ENCODE results near the gene EPHA10. TPM values are rescaled to one million over a fixed set of nuclear protein-coding genes. Genes with fewer than 3 reads are reported as not detected.
"Not testable (repeated sequence)": the region's sequence is repeated elsewhere in the genome, so short reads cannot be mapped to it uniquely, and the experiment has no call there.

The EPHA10 gene
- total and polyA plus RNA-seq, 3 donors from 2014 or later: 55.3 to 71.7 (median 64.2) TPM

DNA sequence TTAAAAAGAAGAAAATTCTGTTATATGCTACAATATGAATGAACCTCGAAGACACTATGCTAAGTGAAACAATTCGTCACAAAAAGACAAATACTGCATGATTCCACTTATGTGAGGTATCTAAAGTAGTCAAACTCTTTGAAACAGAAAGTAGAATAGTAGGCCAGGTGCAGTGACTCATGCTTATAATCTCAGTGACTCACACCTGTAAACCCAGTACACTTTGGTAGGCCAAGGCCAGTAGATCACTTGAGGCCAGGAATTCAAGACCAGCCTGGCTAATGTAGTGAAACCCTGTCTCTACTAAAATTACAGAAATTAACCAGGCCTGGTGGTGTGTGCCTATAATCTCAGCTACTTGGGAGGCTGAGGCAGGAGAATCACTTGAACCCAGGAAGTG, 25.7 kb downstream of the EPHA10 start:
- no peaks in the 10 kb centered on the region for H3K27me3 ChIP-seq
- DNase-seq: no peak
- H3K4me3 ChIP-seq: no peak overlapping the region
- intact Hi-C loops (cut with DNase I; ENCODE audit: low total_unique reads): no loop called here
- H3K36me3 ChIP-seq (ENCODE audit: low read depth, missing control alignments): no peaks in the 10 kb centered on the region
- H3K4me1 ChIP-seq: no peaks in the 10 kb centered on the region
- H3K27ac ChIP-seq: no peak overlapping the region
- H3K9me3 ChIP-seq: no peaks in the 10 kb centered on the region
- 92 to 94% methylated on average over 2 of the region's 2 CpGs for WGBS, 2 donors
- TF ChIP-seq, protein P1, sequence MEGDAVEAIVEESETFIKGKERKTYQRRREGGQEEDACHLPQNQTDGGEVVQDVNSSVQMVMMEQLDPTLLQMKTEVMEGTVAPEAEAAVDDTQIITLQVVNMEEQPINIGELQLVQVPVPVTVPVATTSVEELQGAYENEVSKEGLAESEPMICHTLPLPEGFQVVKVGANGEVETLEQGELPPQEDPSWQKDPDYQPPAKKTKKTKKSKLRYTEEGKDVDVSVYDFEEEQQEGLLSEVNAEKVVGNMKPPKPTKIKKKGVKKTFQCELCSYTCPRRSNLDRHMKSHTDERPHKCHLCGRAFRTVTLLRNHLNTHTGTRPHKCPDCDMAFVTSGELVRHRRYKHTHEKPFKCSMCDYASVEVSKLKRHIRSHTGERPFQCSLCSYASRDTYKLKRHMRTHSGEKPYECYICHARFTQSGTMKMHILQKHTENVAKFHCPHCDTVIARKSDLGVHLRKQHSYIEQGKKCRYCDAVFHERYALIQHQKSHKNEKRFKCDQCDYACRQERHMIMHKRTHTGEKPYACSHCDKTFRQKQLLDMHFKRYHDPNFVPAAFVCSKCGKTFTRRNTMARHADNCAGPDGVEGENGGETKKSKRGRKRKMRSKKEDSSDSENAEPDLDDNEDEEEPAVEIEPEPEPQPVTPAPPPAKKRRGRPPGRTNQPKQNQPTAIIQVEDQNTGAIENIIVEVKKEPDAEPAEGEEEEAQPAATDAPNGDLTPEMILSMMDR (IDR thresholded peaks at IDR 0.05): no peak
- TF ChIP-seq POLR2A (IDR thresholded peaks at IDR 0.05): no peak

DNA sequence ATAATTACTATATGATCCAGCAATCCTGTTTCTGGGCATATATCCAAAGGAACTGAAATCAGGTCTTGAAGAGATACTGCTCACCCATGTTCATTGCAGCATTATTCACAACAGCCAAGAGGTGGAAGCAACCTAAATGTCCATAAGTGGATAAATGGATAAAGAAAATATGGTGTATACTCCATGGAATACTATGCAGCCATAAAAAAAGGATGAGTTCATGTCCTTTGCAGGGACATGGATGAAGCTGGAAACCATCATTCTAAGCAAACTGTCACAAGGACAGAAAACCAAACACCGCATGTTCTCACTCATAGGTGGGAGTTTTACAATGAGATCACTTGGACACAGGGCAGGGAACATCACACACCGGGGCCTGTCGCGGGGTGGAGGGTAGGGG, 26.3 kb downstream of the EPHA10 start:
- intact Hi-C loops (cut with DNase I; ENCODE audit: low total_unique reads); H3K27ac ChIP-seq; H3K36me3 ChIP-seq (ENCODE audit: low read depth, missing control alignments); H3K4me3 ChIP-seq; H3K27me3 ChIP-seq; H3K4me1 ChIP-seq; H3K9me3 ChIP-seq; DNase-seq: not testable (repeated sequence)
- 83 to 89% methylated on average over 4 of the region's 4 CpGs for WGBS, 2 donors

DNA sequence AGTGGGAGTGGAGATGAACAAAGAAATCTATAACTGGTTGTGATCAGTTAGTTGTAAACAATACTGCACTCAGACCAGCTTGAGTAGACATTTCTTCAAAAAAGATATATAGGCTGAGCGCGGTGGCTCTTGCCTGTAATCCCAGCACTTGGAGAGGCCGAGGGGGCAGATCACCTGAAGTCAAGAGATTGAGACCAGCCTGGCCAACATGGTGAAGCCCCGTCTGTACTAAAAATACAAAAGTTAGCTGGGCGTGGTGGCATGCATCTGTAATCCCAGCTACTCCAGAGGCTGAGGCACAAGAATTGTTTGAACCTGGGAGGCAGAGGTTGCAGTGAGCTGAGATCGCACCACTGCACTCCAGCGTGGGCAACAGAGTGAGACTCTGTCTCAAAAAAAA, 26.9 kb downstream of the EPHA10 start:
- H3K27ac ChIP-seq; H3K27me3 ChIP-seq; H3K4me1 ChIP-seq; DNase-seq; H3K4me3 ChIP-seq; intact Hi-C loops (cut with DNase I; ENCODE audit: low total_unique reads); H3K36me3 ChIP-seq (ENCODE audit: low read depth, missing control alignments); H3K9me3 ChIP-seq: not testable (repeated sequence)
- WGBS, 2 donors: 84 to 86% methylated on average over 7 of the region's 7 CpGs

DNA sequence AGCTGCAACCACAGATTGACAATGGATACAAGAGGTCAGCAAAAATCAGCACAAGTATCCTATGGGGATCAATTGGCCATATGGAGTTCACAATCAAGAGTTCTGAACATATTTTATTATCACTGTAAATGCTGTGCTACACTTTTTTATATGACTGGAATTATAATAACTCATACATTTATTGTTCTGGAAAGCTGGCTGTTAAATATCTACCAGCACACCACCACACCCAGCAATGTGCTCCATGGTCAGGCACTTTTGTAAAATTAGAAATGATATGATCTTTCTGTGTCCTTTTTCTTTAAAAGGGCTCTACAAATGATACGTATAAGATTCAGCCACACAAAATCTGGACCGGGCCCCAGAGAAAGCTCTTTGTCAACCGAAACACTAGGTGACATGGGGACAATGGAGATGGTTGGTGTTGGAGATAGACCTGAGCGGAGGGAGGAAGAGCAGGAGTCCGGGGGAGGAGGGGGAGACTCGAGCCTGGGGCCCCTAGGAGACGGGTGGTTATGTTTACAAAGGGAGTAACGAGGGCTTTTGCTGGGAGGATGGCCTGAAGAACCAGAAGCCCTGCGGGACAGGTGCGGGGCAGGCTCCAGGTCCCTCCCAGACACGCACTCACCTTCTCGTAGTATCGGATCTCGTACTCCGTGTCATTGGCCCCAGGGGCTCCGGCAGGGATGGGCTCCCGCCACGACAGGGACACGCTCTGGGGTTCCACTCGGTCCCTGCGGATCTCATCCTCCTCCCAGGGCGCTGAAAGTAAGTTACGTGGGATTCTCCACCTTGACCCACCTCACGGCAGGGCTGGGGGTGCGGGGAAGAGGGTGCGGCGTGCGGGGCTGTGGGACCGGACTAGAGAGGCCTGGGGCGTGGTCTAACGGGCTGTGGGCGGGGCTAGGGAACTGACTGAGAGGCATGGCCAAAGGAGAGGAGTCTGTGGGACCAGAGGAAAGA, 30.0 kb downstream of the EPHA10 start:
- WGBS, 2 donors: 13 to 24% methylated on average over 19 to 32 of the region's 32 CpGs
- no peak for DNase-seq
- Histone ChIP-seq H3K27ac (no peak overlapping the region), H3K36me3 (ENCODE audit: low read depth, missing control alignments) (no peaks in the 10 kb centered on the region), H3K9me3 (no peaks in the 10 kb centered on the region), H3K4me1 (no peaks in the 10 kb centered on the region), H3K27me3 (no peaks in the 10 kb centered on the region), H3K4me3 (no peak overlapping the region)
- no peak for TF ChIP-seq POLR2A (IDR thresholded peaks at IDR 0.05)
- TF ChIP-seq, protein P1 (IDR thresholded peaks at IDR 0.05): no peak
- intact Hi-C loops (cut with DNase I; ENCODE audit: low total_unique reads): no loop called here

DNA sequence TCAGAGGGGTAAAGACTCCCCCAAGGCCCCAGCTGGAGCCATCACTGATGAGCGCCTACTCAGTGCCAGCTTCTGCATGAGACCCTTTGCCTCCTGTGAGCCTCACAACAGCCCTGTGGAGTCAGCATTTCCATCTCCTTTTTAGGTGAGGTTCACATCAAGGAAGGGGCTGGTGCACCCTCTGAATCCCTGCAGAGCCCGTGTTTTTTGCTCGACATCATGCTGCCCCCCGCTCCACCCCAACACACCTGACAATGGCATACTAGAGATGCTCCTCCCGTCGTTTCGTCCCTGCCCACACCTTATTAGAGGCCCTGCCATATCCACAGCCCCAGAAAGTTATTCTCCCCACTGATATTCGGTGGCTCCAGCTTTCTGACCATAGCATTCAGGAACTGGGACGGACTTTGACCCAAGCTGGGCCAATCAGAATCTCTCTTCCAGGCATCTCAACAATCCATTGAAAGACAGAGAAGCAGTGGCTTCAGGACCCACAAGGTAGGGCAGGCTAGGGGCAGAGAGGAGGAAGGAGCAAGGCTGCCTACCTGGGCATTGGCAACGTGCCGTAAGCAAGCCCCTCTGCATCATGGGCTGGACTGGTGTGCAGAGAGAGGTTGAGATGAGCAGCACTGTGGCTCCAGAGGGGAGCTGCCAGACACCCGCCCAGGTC, 32.7 kb downstream of the EPHA10 start:
- Histone ChIP-seq H3K27me3 (no peaks in the 10 kb centered on the region), H3K36me3 (ENCODE audit: low read depth, missing control alignments) (no peaks in the 10 kb centered on the region), H3K9me3 (no peaks in the 10 kb centered on the region), H3K4me1 (no peaks in the 10 kb centered on the region), H3K27ac (no peak overlapping the region), H3K4me3 (no peak overlapping the region)
- WGBS, 2 donors: 84 to 85% methylated on average over 12 of the region's 12 CpGs
- DNase-seq: no peak
- intact Hi-C loops (cut with DNase I; ENCODE audit: low total_unique reads): no loop called here
- TF ChIP-seq POLR2A (IDR thresholded peaks at IDR 0.05): no peak
- TF ChIP-seq, protein P1 (IDR thresholded peaks at IDR 0.05): no peak

Data from testis (tissue), 3 donors.